Measurements from ENCODE around the gene C9orf57. TPM values are rescaled to one million over a fixed set of nuclear protein-coding genes. Genes with fewer than 3 reads are reported as not detected.
"Not testable (repeated sequence)": the region's sequence is repeated elsewhere in the genome, so short reads cannot be mapped to it uniquely, and the experiment has no call there.

C9orf57 gene
- total RNA-seq, 1 donor from 2014 or later: not detected

GRCh38 chr9:72023596-72023995 lies 36.8 kb downstream of the C9orf57 start:
- no peak for DNase-seq (ENCODE audit: low read depth, low spot score)

DNA sequence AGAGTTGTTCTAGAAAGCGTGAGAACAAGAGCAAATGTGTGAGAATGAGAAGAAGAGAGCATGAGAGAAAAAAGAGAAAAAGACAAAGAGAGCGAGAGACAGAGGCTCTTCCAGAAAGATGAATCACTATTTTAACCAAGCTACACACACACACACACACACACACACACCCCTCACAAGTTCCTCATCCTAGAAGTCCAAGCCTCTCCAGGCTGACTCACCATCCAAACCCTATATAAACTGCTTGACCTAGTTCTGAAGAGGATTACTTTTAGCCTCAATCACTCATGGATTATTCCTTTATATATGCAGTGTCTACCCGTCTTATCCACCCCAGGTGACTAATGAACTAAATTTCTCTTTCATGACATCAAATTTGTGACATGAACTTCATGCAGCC lies 37.6 kb downstream of the C9orf57 start:
- no peak for DNase-seq (ENCODE audit: low read depth, low spot score)

DNA sequence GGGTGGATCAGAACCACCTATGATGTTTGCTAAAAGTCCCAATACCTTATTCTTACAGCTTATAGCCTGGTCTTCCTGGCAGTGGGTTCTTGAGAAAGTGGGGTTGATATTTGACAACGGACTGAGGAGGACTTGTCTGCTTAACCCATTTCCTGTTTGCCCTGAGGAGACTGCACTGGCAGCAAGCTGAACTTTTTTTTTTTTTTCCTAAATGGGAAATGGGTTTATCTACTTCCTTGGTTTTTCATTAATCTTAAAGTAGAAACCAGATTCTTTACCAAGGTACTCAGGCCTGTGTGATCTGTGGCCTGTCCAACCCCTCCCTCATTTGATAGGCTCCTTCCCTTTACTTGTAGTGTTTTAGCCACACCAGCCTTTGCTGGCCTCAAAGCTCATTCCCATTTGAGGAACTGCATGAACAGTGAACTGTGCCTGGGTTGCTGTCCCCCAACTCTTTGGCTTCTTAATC lies 47.1 kb downstream of the C9orf57 start:
- DNase-seq (ENCODE audit: low read depth, low spot score): no peak

DNA sequence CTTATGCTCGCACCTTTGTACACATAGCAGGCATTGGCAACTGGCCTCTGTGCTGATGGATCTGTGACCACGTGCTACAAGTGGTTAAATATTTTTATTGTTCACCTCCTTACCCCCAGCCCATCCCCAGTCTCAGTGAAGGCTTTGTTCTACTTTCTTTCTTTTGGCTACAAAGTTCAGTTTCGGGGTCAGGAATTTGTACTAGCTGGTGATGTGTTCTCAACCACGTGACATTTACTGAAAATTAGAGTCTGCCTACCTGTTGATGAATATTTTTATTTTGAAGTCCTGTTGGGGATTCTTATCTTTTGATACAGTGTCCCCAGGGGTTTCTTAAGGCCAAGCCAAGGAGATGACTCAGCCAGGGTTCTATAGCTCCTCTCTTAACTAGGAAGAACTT lies 47.8 kb downstream of the C9orf57 start:
- no peak for DNase-seq (ENCODE audit: low read depth, low spot score)

DNA sequence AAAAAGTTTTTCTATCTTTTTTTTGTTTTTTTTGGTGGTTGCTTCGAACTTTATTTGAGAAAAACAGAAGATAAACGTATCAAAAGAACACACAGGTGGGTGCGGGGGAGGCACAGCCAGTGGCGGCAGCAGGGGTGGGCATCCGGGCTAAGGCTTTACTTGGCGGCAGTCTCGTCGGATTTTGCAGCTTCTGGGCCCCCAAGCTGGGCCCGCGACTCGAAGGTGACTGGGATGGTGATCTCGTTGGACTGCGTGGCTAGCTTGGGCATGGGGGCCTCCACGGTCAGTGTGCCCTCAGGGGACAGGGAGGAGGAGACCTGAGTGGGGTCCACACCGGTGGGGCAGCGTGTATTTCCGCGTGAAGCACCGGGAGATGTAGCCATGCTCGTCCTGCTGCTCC lies 52.7 kb downstream of the C9orf57 start:
- not testable (repeated sequence) for DNase-seq (ENCODE audit: low read depth, low spot score)

- DNase-seq (ENCODE audit: low read depth, low spot score): no peak
Observed at GRCh38 chr9:72006501-72006900, 53.9 kb downstream of the C9orf57 start.

DNA sequence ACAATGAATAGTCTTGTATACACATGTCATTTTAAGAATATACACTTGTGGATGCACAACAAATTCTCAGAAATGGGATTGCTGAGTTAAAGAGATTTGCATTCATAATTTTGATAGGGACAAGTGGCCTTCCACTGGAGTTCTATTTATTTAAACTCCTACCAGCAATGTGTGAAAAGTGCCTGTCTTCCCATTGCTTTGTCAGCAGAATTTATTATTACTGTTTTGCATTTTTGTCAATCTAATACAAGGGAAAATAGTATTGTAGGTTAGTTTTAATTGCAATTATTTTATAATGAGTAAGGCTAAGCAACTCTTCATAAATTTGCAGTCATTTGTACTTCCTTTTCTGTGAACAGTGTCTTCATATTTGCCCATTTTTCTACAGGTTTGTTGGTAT lies 55.0 kb downstream of the C9orf57 start:
- no peak for DNase-seq (ENCODE audit: low read depth, low spot score)

Other genes starting within 250 kb of the C9orf57 start
- 26.1 and 29.8 TPM in 2 replicates for gene ABHD17B, start 149.4 kb downstream of the C9orf57 start, total RNA-seq
- gene C9orf85, start 149.0 kb downstream of the C9orf57 start, total RNA-seq: 8.8 and 11.3 TPM in 2 replicates
- gene GDA, start 88.8 kb upstream of the C9orf57 start, total RNA-seq: not detected in 2 replicates